ENCODE data around the gene VPS52.
A peak's percentile ranks its signal among the peaks of the same experiment; 100 is the strongest.

Gene VPS52

DNA sequence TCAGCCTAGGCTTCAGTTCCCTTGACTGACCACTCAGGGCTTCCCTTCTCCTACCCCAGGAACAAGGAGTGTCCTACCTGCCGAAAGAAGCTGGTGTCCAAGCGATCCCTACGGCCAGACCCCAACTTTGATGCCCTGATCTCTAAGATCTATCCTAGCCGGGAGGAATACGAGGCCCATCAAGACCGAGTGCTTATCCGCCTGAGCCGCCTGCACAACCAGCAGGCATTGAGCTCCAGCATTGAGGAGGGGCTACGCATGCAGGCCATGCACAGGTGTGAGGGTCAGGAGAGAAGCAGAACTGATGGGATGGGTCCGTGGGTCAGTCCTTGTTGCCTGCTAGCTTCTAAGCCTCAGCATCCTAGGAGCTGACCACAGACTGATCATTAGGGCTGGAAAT is 61.8 kb downstream of the VPS52 start:
- DNase-seq (ENCODE audit: low spot score) = no peak
- Mint-ChIP-seq H3K27me3 (ENCODE audit: low read depth) (peaks cover 25% of the 10 kb centered on the region), H3K4me1 (ENCODE audit: low read depth) (peaks cover 40% of the 10 kb centered on the region), H3K27ac (no peak overlapping the region), H3K9me3 (no peaks in the 10 kb centered on the region), H3K36me3 (ENCODE audit: low read depth) (peaks cover 23% of the 10 kb centered on the region), H3K4me3 (no peak overlapping the region)

- peak; percentile 85 for DNase-seq (ENCODE audit: low spot score)
- peaks cover 44% of the 10 kb centered on the region for H3K4me1 Mint-ChIP-seq (ENCODE audit: low read depth)
These were observed 63.3 kb downstream of the VPS52 start, which contains the start of gene RING1 for GRCh38 chr6:33208091-33208967. Gene RING1 (plus strand): TSS chr6:33208500. CDS start chr6:33208823, 323 bp downstream.

DNA sequence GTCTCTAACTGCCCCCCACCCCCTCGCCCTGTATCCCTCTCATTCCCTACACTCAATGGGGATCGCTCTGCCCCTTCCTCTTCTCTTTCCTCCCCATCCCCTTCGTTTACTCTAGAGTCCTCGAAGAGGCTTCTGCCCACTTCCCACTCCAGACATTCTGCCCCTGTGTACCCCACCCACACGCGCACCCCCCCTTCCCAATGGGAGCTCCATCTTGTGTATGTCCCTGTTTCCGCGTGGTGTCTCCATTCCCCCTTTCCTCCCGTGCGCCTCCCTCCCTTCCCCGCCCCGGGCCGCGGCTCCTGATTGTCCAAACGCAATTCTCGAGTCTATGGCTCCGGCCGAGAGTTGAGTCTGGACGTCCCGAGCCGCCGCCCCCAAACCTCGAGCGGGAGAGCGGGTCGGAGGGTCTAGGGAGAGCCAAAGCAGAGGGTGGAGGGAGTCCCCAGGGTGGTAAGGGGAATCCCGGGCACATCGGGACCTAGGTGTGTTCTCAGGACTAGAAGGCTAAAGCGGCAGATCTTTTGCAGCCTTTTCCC is 64.1 kb downstream of the VPS52 start:
- Mint-ChIP-seq H3K27ac (peak overlapping the region; percentile 93), H3K9me3 (no peaks in the 10 kb centered on the region), H3K36me3 (ENCODE audit: low read depth) (peaks cover 37% of the 10 kb centered on the region), H3K4me3 (peak overlapping the region; percentile 87), H3K4me1 (ENCODE audit: low read depth) (peaks cover 40% of the 10 kb centered on the region), H3K27me3 (ENCODE audit: low read depth) (peaks cover 7% of the 10 kb centered on the region)
- DNase-seq (ENCODE audit: low spot score) = no peak

More at GRCh38 chr6:33208091-33208967, 63.3 kb downstream of the VPS52 start, which contains the start of gene RING1:
- peak within 1 kb of the TSS; percentile 87 for H3K4me3 Mint-ChIP-seq
- H3K9me3 Mint-ChIP-seq = no peaks in the 10 kb centered on the region
- peaks cover 13% of the 10 kb centered on the region for H3K27me3 Mint-ChIP-seq (ENCODE audit: low read depth)
- H3K27ac Mint-ChIP-seq = peak within 1 kb of the TSS; percentile 93
- H3K36me3 Mint-ChIP-seq (ENCODE audit: low read depth) = peaks cover 33% of the 10 kb centered on the region

GRCh38 chr6:33206864-33207551 is 64.7 kb downstream of the VPS52 start:
- Mint-ChIP-seq H3K4me1 (ENCODE audit: low read depth) (peaks cover 43% of the 10 kb centered on the region), H3K9me3 (no peaks in the 10 kb centered on the region), H3K36me3 (ENCODE audit: low read depth) (peaks cover 37% of the 10 kb centered on the region), H3K27me3 (ENCODE audit: low read depth) (peaks cover under 1% of the 10 kb centered on the region), H3K27ac (peak overlapping the region; percentile 93), H3K4me3 (peak overlapping the region; percentile 96)
- DNase-seq (ENCODE audit: low spot score) = no peak

DNA sequence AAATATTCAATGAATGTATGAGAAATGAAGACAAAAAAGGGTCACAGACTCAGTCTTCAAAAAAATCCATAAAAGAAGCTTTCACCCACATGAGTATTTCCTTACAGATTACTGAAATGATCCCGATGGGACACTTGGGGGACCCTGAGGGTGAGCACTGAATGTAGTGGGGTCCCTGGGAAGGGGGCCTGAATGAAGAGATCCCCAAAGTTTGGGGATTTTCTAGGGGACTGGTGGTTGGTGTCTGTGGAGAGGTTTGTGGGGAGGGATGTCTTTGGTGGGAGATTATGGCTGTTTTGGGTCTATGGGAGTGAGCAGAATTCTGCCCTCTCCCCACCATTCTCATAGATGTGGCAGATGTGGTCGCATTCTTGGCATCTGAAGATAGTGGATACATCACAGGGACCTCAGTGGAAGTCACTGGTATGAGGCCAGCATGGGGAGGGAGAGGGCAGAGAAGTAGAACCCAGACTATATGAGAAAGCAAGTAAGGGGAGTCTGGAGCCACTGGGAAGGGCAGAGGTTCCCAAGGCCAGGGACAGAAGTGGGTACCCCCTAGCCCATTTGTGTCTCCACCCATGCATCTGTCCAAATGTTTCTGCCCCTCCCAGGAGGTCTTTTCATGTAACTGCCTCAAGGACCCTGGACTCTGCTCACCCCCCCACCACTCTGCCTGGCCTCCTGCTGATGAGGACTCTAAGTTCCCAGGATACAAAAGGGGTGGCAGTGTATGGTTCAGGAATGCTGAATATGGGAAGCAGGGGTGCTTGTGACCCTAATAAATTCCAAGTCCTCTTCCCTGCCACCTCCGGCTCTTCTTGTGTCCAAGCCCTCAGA is 65.4 kb downstream of the VPS52 start:
- peak overlapping the region; percentile 96 for H3K4me3 Mint-ChIP-seq
- H3K27ac Mint-ChIP-seq = peak overlapping the region; percentile 96
- DNase-seq (ENCODE audit: low spot score) = no peak
- no peaks in the 10 kb centered on the region for H3K9me3 Mint-ChIP-seq
- peaks cover 42% of the 10 kb centered on the region for H3K36me3 Mint-ChIP-seq (ENCODE audit: low read depth)
- H3K4me1 Mint-ChIP-seq (ENCODE audit: low read depth) = peaks cover 49% of the 10 kb centered on the region
- H3K27me3 Mint-ChIP-seq (ENCODE audit: low read depth) = no peaks in the 10 kb centered on the region

DNA sequence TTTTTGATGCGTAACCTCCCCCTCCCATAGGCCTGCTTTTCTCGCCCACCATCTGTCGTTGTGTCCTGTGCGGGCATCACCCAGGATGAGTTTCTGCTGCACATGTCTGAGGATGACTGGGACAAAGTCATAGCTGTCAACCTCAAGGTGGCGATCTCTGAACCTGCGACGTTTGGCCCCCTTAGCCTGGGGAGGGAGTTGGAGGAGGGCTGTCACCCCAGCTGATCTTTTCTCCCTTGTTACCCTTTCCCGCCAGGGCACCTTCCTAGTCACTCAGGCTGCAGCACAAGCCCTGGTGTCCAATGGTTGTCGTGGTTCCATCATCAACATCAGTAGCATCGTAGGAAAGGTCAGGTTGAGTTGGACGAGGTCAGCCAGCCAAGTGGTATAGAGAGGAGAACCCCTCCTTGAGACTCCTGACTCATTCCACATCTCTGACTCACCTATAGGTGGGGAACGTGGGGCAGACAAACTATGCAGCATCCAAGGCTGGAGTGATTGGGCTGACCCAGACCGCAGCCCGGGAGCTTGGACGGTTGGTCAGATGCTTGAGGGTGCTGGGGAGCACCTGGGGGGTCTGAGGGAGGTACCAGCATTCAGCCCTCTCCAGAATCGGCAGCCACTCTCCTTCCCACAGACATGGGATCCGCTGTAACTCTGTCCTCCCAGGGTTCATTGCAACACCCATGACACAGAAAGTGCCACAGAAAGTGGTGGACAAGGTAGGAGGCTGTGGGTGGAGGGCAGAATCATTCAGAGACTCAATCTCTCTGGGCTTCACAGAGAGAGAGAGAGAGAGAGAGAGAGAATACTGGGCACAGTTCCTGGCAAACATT is 66.3 kb downstream of the VPS52 start:
- Mint-ChIP-seq H3K27ac (peak overlapping the region; percentile 96), H3K27me3 (ENCODE audit: low read depth) (no peaks in the 10 kb centered on the region), H3K4me1 (ENCODE audit: low read depth) (peaks cover 52% of the 10 kb centered on the region), H3K4me3 (peak overlapping the region; percentile 96), H3K36me3 (ENCODE audit: low read depth) (peaks cover 43% of the 10 kb centered on the region), H3K9me3 (no peaks in the 10 kb centered on the region)
- DNase-seq (ENCODE audit: low spot score) = peak; percentile 74

DNA sequence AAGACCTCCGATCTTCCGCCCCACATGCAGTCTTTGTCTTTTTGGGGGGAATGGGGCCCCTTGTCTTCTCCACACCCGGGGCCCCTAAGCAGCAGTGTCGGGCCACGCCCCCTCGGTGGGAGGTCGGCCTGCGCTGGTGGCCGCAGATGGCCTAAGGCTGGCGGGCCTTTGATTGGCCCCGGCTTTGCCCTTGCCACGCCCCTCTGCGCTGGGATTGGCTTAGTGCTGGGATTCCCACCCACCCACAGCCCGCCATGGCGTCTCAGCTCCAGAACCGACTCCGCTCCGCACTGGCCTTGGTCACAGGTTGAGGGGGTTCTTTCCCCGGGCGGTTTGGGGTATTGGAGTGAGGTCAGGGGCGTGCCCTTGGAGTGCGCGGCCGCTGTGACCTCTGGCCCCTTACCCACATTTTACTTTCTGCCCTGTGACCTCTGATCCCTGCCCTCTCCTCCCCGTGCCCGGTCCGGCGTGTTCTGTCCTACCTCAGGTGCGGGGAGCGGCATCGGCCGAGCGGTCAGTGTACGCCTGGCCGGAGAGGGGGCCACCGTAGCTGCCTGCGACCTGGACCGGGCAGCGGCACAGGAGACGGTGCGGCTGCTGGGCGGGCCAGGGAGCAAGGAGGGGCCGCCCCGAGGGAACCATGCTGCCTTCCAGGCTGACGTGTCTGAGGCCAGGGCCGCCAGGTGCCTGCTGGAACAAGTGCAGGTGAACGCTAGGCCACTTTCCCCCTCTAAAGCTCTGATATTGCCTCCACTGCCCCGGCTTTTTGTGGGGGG is 67.1 kb downstream of the VPS52 start, which contains the start of gene HSD17B8:
Gene HSD17B8, plus strand, starts transcription at position 241 of the 776 bp plus-strand sequence. Its CDS starts 14 bp downstream, at position 255.
- peaks cover 38% of the 10 kb centered on the region for H3K36me3 Mint-ChIP-seq (ENCODE audit: low read depth)
- H3K27me3 Mint-ChIP-seq (ENCODE audit: low read depth) = no peaks in the 10 kb centered on the region
- H3K9me3 Mint-ChIP-seq = no peaks in the 10 kb centered on the region
- H3K4me3 Mint-ChIP-seq = peak within 1 kb of the TSS; percentile 96
- H3K4me1 Mint-ChIP-seq (ENCODE audit: low read depth) = peaks cover 54% of the 10 kb centered on the region
- H3K27ac Mint-ChIP-seq = peak within 1 kb of the TSS; percentile 96
- peak; percentile 92 for DNase-seq (ENCODE audit: low spot score)

GRCh38 chr6:33204165-33204414 is 67.6 kb downstream of the VPS52 start:
- H3K4me1 Mint-ChIP-seq (ENCODE audit: low read depth) = peaks cover 53% of the 10 kb centered on the region
- peaks cover 38% of the 10 kb centered on the region for H3K36me3 Mint-ChIP-seq (ENCODE audit: low read depth)
- DNase-seq (ENCODE audit: low spot score) = no peak
- H3K27me3 Mint-ChIP-seq (ENCODE audit: low read depth) = no peaks in the 10 kb centered on the region
- peak overlapping the region; percentile 96 for H3K4me3 Mint-ChIP-seq
- peak overlapping the region; percentile 75 for H3K27ac Mint-ChIP-seq
- no peaks in the 10 kb centered on the region for H3K9me3 Mint-ChIP-seq

DNA sequence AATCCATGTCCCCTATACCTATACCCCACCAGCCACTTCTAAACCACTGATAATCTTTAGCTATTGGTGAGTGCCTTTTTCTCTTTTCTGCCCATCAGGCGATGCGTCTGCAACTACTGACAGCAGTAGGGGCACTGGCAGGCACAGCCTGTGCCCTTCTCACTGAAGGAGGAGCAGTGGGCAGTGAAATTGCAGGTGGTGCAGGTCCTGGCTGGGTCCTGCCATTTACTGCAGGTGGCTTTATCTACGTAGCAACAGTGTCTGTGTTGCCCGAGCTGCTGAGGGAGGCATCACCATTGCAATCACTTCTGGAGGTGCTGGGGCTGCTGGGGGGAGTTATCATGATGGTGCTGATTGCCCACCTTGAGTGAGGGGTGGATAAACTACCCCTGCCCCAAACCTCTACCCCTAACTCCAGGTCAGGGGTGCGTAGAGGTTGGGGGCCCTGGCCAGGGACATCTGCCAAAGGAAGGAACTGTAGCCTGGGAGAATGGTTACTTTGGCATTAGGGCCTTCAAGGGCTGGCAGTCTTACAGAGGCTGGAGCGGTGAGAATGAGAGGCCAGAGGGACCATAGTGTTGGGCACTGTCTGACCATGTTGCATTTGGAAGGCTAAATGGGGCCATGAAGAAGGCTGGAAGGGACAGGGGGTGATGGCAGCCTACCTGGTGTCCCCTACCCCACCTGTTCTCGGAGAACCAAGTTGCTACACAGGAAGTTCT is 68.1 kb downstream of the VPS52 start:
- DNase-seq (ENCODE audit: low spot score) = no peak
- H3K27ac Mint-ChIP-seq = peak overlapping the region; percentile 74
- H3K36me3 Mint-ChIP-seq (ENCODE audit: low read depth) = peaks cover 40% of the 10 kb centered on the region
- H3K9me3 Mint-ChIP-seq = no peaks in the 10 kb centered on the region
- no peaks in the 10 kb centered on the region for H3K27me3 Mint-ChIP-seq (ENCODE audit: low read depth)
- H3K4me1 Mint-ChIP-seq (ENCODE audit: low read depth) = peaks cover 53% of the 10 kb centered on the region
- peak overlapping the region; percentile 96 for H3K4me3 Mint-ChIP-seq

- Mint-ChIP-seq H3K4me3 (peak overlapping the region; percentile 35), H3K4me1 (ENCODE audit: low read depth) (peaks cover 55% of the 10 kb centered on the region)
These were observed 68.9 kb downstream of the VPS52 start for GRCh38 chr6:33202799-33203198.

GRCh38 chr6:33201935-33202334 is 69.7 kb downstream of the VPS52 start:
- peak overlapping the region; percentile 100 for H3K4me3 Mint-ChIP-seq
- H3K27ac Mint-ChIP-seq = peak overlapping the region; percentile 98
- H3K4me1 Mint-ChIP-seq (ENCODE audit: low read depth) = peaks cover 59% of the 10 kb centered on the region
- H3K27me3 Mint-ChIP-seq (ENCODE audit: low read depth) = no peaks in the 10 kb centered on the region
- no peaks in the 10 kb centered on the region for H3K9me3 Mint-ChIP-seq
- peaks cover 49% of the 10 kb centered on the region for H3K36me3 Mint-ChIP-seq (ENCODE audit: low read depth)
- DNase-seq (ENCODE audit: low spot score) = no peak

More at GRCh38 chr6:33202799-33203198, 68.9 kb downstream of the VPS52 start:
- H3K36me3 Mint-ChIP-seq (ENCODE audit: low read depth) = peaks cover 42% of the 10 kb centered on the region
- peak overlapping the region; percentile 15 for H3K27ac Mint-ChIP-seq
- H3K27me3 Mint-ChIP-seq (ENCODE audit: low read depth) = no peaks in the 10 kb centered on the region
- no peaks in the 10 kb centered on the region for H3K9me3 Mint-ChIP-seq
- DNase-seq (ENCODE audit: low spot score) = no peak

DNA sequence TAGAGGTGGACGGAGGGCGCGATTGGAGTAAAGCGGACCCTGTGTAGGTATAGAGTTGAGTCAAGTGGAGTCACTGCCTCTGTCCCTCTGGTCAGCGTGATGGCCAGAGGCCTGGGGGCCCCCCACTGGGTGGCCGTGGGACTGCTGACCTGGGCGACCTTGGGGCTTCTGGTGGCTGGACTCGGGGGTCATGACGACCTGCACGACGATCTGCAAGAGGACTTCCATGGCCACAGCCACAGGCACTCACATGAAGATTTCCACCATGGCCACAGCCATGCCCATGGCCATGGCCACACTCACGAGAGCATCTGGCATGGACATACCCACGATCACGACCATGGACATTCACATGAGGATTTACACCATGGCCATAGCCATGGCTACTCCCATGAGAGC is 70.5 kb downstream of the VPS52 start:
- peak overlapping the region; percentile 98 for H3K27ac Mint-ChIP-seq
- peaks cover 57% of the 10 kb centered on the region for H3K4me1 Mint-ChIP-seq (ENCODE audit: low read depth)
- no peak for DNase-seq (ENCODE audit: low spot score)
- H3K27me3 Mint-ChIP-seq (ENCODE audit: low read depth) = no peaks in the 10 kb centered on the region
- H3K9me3 Mint-ChIP-seq = no peaks in the 10 kb centered on the region
- H3K4me3 Mint-ChIP-seq = peak overlapping the region; percentile 100
- peaks cover 55% of the 10 kb centered on the region for H3K36me3 Mint-ChIP-seq (ENCODE audit: low read depth)
